ENCODE data around the gene KATNIP.
A peak's percentile ranks its signal among the peaks of the same experiment; 100 is the strongest.

Gene KATNIP

DNA sequence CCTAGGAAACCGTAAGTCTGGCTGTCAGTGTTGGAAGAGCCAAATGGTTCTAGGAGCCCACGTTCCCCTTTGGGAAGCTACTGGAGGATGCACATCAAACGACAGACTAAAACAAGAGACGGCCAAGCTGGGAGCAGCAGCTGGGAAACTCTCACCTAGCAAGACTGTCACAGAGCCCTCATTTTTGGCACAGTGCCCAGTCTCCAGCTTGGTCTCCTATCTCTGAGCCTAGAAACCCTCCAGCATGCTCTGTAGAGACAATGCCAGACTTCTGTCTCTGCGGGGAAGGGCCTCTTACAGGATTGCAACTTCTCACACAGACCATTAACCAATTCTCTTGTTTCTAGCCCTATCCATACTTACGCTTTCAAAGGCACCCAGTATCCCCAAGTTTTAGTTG lies 23.8 kb upstream of the KATNIP start:
- Mint-ChIP-seq H3K4me1 (no peaks in the 10 kb centered on the region), H3K27me3 (no peaks in the 10 kb centered on the region), H3K4me3 (no peak overlapping the region), H3K9me3 (no peaks in the 10 kb centered on the region), H3K27ac (no peak overlapping the region)
- DNase-seq, result no peak
- no peak for ATAC-seq

- ATAC-seq (no peak), DNase-seq (no peak)
- Mint-ChIP-seq H3K27ac (no peak overlapping the region), H3K27me3 (no peaks in the 10 kb centered on the region), H3K9me3 (no peaks in the 10 kb centered on the region), H3K4me3 (no peak overlapping the region), H3K4me1 (peaks cover 6% of the 10 kb centered on the region)
Measured at GRCh38 chr16:27528294-27528693, 21.6 kb upstream of the KATNIP start.

- H3K27ac Mint-ChIP-seq, result no peak overlapping the region
Measured at GRCh38 chr16:27529962-27530361, 20.0 kb upstream of the KATNIP start.

GRCh38 chr16:27531186-27531585 lies 18.8 kb upstream of the KATNIP start:
- Mint-ChIP-seq H3K4me3 (no peak overlapping the region), H3K9me3 (no peaks in the 10 kb centered on the region), H3K27me3 (no peaks in the 10 kb centered on the region), H3K4me1 (peaks cover 6% of the 10 kb centered on the region), H3K27ac (peak overlapping the region in 1 of 2 donors; percentile 20)
- no peak for ATAC-seq
- no peak for DNase-seq

More at GRCh38 chr16:27529962-27530361, 20.0 kb upstream of the KATNIP start:
- H3K4me1 Mint-ChIP-seq, result peaks cover 6% of the 10 kb centered on the region
- no peaks in the 10 kb centered on the region for H3K9me3 Mint-ChIP-seq
- ATAC-seq (no peak), DNase-seq (no peak)
- no peaks in the 10 kb centered on the region for H3K27me3 Mint-ChIP-seq
- H3K4me3 Mint-ChIP-seq, result no peak overlapping the region

DNA sequence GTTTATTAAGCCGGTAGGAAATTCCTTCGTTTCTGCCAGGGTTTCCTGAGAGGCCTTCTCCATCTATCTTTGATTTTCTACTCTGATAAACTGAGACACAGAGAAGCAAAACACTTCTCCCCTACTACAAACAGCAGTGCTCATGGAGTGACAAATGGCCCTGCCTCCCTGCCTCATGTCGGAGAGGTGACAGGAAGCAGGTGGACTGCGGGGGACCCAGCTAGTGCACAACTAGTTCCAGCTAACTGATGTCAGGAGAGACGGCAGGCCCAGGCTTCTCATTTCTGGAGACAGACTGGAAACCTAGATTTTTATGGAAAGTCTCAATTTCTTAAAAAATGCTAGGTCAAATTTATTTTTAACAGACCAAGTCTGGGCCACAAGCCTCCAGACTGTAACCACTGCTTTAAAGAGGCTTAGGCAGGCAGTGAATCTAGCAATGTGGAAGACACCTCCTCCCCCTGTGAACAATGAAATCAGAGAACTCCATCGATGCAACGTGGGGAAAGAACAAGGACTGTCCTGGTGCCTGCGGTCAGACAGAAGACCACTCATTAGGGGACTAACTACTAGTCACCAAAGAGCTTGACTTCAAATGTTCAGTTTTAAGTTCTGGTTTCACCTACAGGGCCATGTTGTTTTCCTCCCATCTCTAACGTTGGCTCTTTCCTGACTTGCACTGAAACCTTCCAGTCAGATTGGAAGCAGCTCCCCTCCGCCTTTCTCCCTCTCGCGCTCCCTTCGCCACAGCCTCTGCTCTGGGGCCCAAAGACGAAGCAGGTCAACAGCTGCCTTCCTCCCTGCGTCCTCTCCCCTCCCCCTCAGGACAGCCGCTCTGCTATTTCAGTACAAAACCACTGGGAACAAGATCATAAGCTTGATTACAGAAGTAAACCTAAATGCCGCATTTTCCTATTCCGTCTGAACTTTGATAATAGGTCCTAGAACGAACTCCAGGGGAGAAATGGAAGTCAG lies 17.8 kb upstream of the KATNIP start:
- H3K9me3 Mint-ChIP-seq, result no peaks in the 10 kb centered on the region
- no peak for ATAC-seq
- no peak for DNase-seq
- H3K27ac Mint-ChIP-seq, result no peak overlapping the region
- no peaks in the 10 kb centered on the region for H3K27me3 Mint-ChIP-seq
- H3K4me3 Mint-ChIP-seq, result no peak overlapping the region
- H3K4me1 Mint-ChIP-seq, result peaks cover 6% of the 10 kb centered on the region

GRCh38 chr16:27534256-27534655 lies 15.7 kb upstream of the KATNIP start:
- no peak overlapping the region for H3K4me3 Mint-ChIP-seq
- H3K27ac Mint-ChIP-seq, result no peak overlapping the region
- no peaks in the 10 kb centered on the region for H3K9me3 Mint-ChIP-seq
- H3K27me3 Mint-ChIP-seq, result no peaks in the 10 kb centered on the region
- DNase-seq (no peak), ATAC-seq (no peak)
- H3K4me1 Mint-ChIP-seq, result peaks cover 8% of the 10 kb centered on the region

DNA sequence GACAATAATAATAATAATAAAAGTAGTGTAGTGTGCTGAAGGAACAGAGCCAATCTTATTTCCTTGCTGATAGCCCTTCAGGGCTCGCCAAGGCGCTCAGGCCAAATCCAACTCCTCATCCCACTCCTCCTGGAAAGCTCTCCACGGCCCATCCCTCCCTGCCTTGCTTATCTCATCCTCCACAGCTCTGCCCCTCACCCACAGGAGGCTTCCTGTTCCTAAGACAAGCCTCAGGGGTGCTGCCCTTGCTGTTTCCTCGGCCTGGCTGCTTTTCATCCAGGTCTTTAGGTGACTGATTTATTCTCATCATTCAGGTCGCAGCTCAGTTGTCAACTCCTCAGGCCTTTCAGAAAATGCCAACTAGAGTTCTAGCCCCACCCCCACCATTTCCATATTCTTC lies 11.4 kb upstream of the KATNIP start:
- DNase-seq, result no peak
- Mint-ChIP-seq H3K4me1 (peaks cover 10% of the 10 kb centered on the region), H3K27me3 (no peaks in the 10 kb centered on the region), H3K9me3 (no peaks in the 10 kb centered on the region), H3K4me3 (no peak overlapping the region), H3K27ac (peak overlapping the region in 1 of 2 donors; percentile 71)
- no peak for ATAC-seq

GRCh38 chr16:27539120-27539519 lies 10.8 kb upstream of the KATNIP start:
- Mint-ChIP-seq H3K27me3 (no peaks in the 10 kb centered on the region), H3K27ac (peak overlapping the region in 1 of 2 donors; percentile 64), H3K9me3 (no peaks in the 10 kb centered on the region), H3K4me1 (peaks cover 10% of the 10 kb centered on the region), H3K4me3 (no peak overlapping the region)
- DNase-seq (no peak), ATAC-seq (peak; percentile 50)

DNA sequence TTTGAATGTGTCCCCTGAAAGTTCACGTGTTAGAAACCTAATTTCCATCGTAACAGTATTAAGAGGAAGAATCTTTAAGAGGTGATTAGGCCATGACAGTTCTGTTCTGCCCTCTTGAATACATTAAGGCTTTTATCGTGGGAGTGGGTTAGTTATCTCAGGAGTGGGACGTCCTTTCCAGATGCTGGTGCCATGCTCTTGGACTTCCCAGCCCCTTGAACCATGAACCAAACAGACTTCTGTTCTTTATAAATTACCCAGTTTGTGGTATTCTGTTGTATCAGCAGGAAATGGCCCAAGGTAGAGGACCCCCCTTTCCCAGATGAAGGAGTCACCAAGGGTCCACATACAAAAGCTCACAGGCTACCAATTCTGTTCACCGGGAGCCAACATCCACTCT lies 10.3 kb upstream of the KATNIP start:
- H3K4me1 Mint-ChIP-seq, result peaks cover 10% of the 10 kb centered on the region
- H3K9me3 Mint-ChIP-seq, result no peaks in the 10 kb centered on the region
- no peak for ATAC-seq

GRCh38 chr16:27543801-27544200 lies 6.1 kb upstream of the KATNIP start:
- Mint-ChIP-seq H3K4me3 (no peak overlapping the region), H3K27me3 (no peaks in the 10 kb centered on the region), H3K27ac (peak overlapping the region in 1 of 2 donors; percentile 52), H3K4me1 (peaks cover 32% of the 10 kb centered on the region), H3K9me3 (no peaks in the 10 kb centered on the region)
- DNase-seq, result no peak
- ATAC-seq, result no peak

More for the DNA sequence above, 10.3 kb upstream of the KATNIP start:
- DNase-seq, result no peak
- Mint-ChIP-seq H3K27ac (peak overlapping the region in 1 of 2 donors; percentile 22), H3K27me3 (no peaks in the 10 kb centered on the region), H3K4me3 (no peak overlapping the region)

- Mint-ChIP-seq H3K9me3 (no peaks in the 10 kb centered on the region), H3K27me3 (no peaks in the 10 kb centered on the region), H3K27ac (no peak overlapping the region), H3K4me3 (no peak overlapping the region), H3K4me1 (peaks cover 34% of the 10 kb centered on the region)
- ATAC-seq (no peak), DNase-seq (no peak)
Measured at GRCh38 chr16:27544671-27545070, 5.3 kb upstream of the KATNIP start.

DNA sequence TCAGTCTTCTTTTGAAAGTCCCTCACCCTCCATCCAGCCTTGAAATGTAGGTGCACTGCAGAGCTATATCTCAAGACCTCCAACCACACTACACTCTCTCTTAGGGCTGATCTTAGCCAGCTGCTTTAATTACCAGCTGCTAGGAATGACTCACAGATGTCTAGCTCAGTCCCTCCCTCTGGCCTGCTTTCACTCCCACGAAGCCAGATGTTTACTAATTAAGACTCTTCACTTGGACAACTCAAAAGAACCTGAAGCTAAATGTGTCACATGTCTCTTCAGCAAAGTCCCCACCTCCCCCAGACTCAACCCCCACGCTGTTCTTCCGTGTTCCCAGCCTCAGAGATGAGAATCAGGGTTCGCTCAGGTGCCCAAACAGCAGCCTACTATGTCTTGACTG lies 2.8 kb upstream of the KATNIP start:
- H3K4me1 Mint-ChIP-seq, result peaks cover 42% of the 10 kb centered on the region
- DNase-seq (no peak), ATAC-seq (no peak)
- H3K27me3 Mint-ChIP-seq, result no peaks in the 10 kb centered on the region
- H3K27ac Mint-ChIP-seq, result peak overlapping the region; percentile 7 to 69
- H3K4me3 Mint-ChIP-seq, result no peak overlapping the region
- no peaks in the 10 kb centered on the region for H3K9me3 Mint-ChIP-seq

DNA sequence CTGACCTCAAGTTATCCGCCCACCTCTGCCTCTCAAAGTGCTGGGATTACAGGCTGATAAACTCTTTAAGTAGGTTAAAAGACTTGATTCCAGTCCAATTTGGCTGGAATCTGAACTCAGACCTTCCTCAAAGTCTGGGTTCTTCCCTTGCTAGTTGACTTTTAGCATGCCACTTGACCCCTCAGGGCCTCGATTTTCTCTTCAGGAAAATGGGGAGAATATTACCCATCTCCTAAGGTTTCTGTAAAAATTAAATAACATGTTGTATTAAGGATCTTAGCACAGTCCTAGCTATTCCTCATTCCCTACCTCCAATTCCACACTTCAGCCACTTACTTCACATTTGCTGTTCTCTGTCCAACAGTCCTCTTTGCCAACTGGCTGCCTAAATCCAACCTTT lies 2.1 kb upstream of the KATNIP start:
- no peaks in the 10 kb centered on the region for H3K27me3 Mint-ChIP-seq
- DNase-seq, result no peak
- no peaks in the 10 kb centered on the region for H3K9me3 Mint-ChIP-seq
- peaks cover 42% of the 10 kb centered on the region for H3K4me1 Mint-ChIP-seq
- no peak overlapping the region for H3K4me3 Mint-ChIP-seq
- H3K27ac Mint-ChIP-seq, result no peak overlapping the region
- no peak for ATAC-seq

- Mint-ChIP-seq H3K4me1 (peaks cover 42% of the 10 kb centered on the region), H3K4me3 (peak overlapping the region; percentile 95 to 98), H3K27me3 (no peaks in the 10 kb centered on the region)
Measured at GRCh38 chr16:27549464-27549745, 539 bp upstream of the KATNIP start.

DNA sequence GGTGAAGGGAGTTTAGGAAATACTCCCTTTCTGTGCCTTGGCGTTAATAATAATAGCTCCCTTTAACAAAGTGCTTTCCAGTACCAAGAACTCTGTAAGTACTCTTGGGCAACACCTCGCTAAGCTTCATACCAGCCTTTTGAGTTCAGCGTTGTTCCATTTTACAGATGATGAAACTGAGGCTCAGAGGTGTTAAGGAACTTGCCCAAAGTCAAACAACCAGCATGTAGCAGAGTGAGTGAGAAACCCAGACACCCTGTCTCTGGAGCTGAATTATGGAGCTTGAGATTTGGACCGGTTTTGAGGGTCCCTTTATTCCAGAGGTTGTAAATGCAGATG lies 607 bp downstream of the KATNIP start:
- H3K27ac Mint-ChIP-seq, result peak overlapping the region; percentile 99 to 100
- no peaks in the 10 kb centered on the region for H3K9me3 Mint-ChIP-seq
- ATAC-seq (no peak), DNase-seq (no peak)
- H3K4me1 Mint-ChIP-seq, result peaks cover 42% of the 10 kb centered on the region
- peak overlapping the region; percentile 95 to 98 for H3K4me3 Mint-ChIP-seq
- no peaks in the 10 kb centered on the region for H3K27me3 Mint-ChIP-seq

More at GRCh38 chr16:27549464-27549745, 539 bp upstream of the KATNIP start:
- ATAC-seq (peak; percentile 56), DNase-seq (no peak)
- Mint-ChIP-seq H3K9me3 (no peaks in the 10 kb centered on the region), H3K27ac (peak overlapping the region; percentile 99 to 100)

- H3K27me3 Mint-ChIP-seq, result no peaks in the 10 kb centered on the region
- DNase-seq (no peak), ATAC-seq (no peak)
- no peaks in the 10 kb centered on the region for H3K9me3 Mint-ChIP-seq
- H3K4me3 Mint-ChIP-seq, result peak overlapping the region; percentile 22 to 23
- peak overlapping the region; percentile 99 to 100 for H3K27ac Mint-ChIP-seq
- H3K4me1 Mint-ChIP-seq, result peaks cover 42% of the 10 kb centered on the region
Measured at GRCh38 chr16:27551036-27551435, 1.1 kb downstream of the KATNIP start.

DNA sequence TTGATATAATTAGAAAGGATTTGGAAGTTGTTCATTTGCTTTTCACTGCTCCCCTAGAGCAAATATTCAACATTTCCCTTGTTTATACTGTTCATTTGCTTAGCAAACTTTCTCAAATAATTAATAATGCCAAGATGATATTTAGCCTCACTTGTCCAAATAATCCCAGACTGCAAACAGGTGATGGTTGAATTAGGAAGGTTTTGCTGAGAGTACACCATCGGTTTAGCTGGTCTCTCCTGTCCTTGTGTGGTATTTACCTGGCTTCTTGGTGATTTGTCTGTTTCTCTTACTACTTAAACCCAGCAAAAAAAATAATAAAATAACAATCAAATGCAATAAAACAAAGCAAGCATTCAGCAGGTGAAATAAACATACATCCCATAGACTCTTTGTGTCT lies 6.5 kb downstream of the KATNIP start:
- ATAC-seq (no peak), DNase-seq (no peak)
- Mint-ChIP-seq H3K4me1 (no peaks in the 10 kb centered on the region), H3K4me3 (no peak overlapping the region), H3K9me3 (no peaks in the 10 kb centered on the region), H3K27ac (no peak overlapping the region), H3K27me3 (no peaks in the 10 kb centered on the region)
